GM23248 (cell line): ENCODE measurements around the gene MMS19.

Experiments used
- EZH2 ChIP-seq: fragments of 200-600 bp; sonication (generic); IDR thresholded peaks from 2 replicates; pipeline ENCODE4 v1.6.1; 2018; ENCODE audit warnings: antibody characterized with exemption, mild to moderate bottlenecking; ENCODE audit not compliant: insufficient read depth, poor library complexity, severe bottlenecking
- EZH2phosphoT487 ChIP-seq: fragments of 200-600 bp; sonication (generic); IDR thresholded peaks from 2 replicates; pipeline ENCODE4 v1.6.1; 2018; ENCODE audit warnings: antibody characterized with exemption, moderate library complexity, mild to moderate bottlenecking, low read depth; ENCODE audit not compliant: insufficient read depth

DNA sequence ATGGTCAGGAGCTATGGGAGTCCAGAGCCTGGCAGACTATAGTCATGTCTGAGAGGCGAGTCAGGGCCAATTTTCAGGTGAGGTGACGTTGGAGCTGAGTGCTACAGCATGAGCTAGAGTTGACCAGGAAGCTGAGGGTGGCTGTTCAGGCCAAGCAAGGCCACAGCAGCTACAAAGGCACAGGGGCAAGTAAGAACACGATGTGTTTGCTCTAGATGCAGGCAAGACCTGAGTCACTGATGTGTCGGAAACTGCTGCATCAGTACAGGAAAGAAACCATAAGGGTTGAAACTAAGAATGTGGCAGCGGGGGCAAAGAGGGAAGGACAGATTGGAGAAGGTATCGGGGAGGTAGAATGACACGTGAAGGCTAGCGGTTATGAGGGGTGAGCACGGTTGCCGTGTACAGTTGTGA lies 85.3 kb downstream of the MMS19 start:
- TF ChIP-seq EZH2 (no peak), EZH2phosphoT487 (no peak)
